Astrocyte of the spinal cord (primary cell): ENCODE data around the gene THAP4.

ENCODE experiments used
- DNase-seq: peaks from one replicate; pipeline ENCODE4 v3.0.0; 2011; ENCODE audit warnings: low read depth, low spot score
- H3K4me3 ChIP-seq: 2 replicates; pipeline ENCODE4 v1.5.1; 2011; ENCODE audit warnings: low read depth, mild to moderate bottlenecking, low read length, moderate library complexity
- in situ Hi-C: cut with HindIII; loops from 2 replicates; pipeline ENCODE4 v1.10.0; 2017; ENCODE audit warnings: low sequenced_read_pairs
- TF ChIP-seq, protein P1 (sequence below): IDR thresholded peaks from 2 replicates; pipeline ENCODE4 v1.5.1; 2012; ENCODE audit warnings: low read depth, mild to moderate bottlenecking, low read length, inconsistent platforms

Gene THAP4

GRCh38 chr2:241645915-241646645 lies 9.1 kb upstream of the THAP4 start:
- no peak overlapping the region for H3K4me3 ChIP-seq
- TF ChIP-seq, protein P1, sequence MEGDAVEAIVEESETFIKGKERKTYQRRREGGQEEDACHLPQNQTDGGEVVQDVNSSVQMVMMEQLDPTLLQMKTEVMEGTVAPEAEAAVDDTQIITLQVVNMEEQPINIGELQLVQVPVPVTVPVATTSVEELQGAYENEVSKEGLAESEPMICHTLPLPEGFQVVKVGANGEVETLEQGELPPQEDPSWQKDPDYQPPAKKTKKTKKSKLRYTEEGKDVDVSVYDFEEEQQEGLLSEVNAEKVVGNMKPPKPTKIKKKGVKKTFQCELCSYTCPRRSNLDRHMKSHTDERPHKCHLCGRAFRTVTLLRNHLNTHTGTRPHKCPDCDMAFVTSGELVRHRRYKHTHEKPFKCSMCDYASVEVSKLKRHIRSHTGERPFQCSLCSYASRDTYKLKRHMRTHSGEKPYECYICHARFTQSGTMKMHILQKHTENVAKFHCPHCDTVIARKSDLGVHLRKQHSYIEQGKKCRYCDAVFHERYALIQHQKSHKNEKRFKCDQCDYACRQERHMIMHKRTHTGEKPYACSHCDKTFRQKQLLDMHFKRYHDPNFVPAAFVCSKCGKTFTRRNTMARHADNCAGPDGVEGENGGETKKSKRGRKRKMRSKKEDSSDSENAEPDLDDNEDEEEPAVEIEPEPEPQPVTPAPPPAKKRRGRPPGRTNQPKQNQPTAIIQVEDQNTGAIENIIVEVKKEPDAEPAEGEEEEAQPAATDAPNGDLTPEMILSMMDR, result no peak
- DNase-seq, result no peak
- in situ Hi-C loops, result no loop called here

- DNase-seq, result no peak
- H3K4me3 ChIP-seq, result no peak overlapping the region
- in situ Hi-C loops, result no loop called here
- TF ChIP-seq, protein P1, result no peak
These were observed 8.3 kb upstream of the THAP4 start for GRCh38 chr2:241645056-241645914.

DNA sequence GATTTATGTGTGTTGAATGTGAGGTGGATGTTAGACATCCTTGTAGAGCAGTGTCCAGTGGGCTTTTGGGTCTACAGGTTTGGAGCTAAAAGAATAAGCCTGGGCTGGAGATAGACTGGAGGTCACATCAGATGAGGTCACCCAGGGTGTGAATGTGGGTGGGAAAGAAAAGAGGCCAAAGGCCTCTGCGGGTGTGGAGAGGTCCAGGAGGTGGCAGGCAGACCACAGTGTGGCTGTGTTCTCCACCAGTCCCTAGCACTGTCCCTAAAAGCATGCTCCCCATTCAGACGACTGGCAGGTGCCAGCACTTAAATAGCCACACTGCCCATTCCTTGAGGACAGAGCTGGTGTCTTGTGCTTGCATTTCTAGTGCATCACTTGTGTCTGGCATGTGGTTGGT lies 4.7 kb upstream of the THAP4 start:
- no peak for DNase-seq
- TF ChIP-seq, protein P1, result no peak
- H3K4me3 ChIP-seq, result no peak overlapping the region
- in situ Hi-C loops, result no loop called here

GRCh38 chr2:241640165-241640795 lies 3.3 kb upstream of the THAP4 start:
- TF ChIP-seq, protein P1, result no peak
- DNase-seq, result no peak
- no peak overlapping the region for H3K4me3 ChIP-seq
- in situ Hi-C loops, result no loop called here

DNA sequence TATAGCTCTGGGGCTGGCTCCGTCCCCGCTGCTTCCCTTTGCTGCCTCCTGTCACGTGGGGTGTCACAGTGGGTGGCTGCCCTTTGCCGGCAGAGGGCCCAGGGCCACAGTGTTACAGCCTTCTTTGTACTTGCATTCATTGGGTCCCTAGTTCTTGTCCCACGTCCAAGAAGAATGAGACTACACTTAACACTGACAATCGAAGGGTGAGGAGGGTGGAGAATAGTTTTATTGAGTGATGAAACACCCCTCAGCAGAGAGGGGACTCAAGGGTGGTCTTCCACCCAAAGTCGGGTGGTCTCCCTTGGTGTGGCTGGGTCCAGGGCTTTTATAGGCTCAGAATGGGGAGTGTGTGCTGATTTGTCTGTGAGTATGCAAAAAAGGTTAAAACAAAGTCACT lies 2.4 kb upstream of the THAP4 start:
- TF ChIP-seq, protein P1, result no peak
- DNase-seq, result no peak
- in situ Hi-C loops, result no loop called here
- H3K4me3 ChIP-seq, result no peak overlapping the region

DNA sequence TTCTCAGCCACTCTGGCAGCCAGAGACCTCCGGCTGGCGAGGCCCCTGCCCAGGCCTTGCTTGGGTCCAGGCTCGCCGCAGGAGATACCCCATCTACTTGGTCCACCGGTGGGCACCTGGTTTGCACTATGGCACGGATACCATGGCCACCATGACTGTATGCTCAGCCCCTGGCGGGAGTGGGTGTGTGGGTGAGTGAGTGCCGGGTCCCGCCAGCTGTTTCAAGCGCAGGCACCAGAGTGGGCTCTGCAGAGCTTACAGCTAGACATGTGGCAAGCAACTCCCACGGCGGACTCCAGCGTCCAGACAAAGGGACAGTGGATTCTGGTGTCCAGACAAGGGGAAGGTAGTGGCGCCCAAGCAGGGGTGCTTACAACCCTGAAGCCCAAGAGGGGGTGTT lies 2.0 kb upstream of the THAP4 start:
- no peak for DNase-seq
- H3K4me3 ChIP-seq, result no peak overlapping the region
- in situ Hi-C loops, result no loop called here
- TF ChIP-seq, protein P1, result no peak
